K562 (cell line): ENCODE results near the gene RGS3. TPM values are rescaled to one million over a fixed set of nuclear protein-coding genes. Genes with fewer than 3 reads are reported as not detected.

Source experiments
- ATAC-seq: fragments of 200-7000 bp; cut with Tn5 transposase; 3 replicates; pipeline ENCODE4 v1.9.1; 2020; ENCODE audit warnings: moderate library complexity
- BruUV-seq: library from RNA; stranded (reverse); fragments of 400-500 nt; replicated peaks from 2 replicates; lab custom pipeline; 2021; lab: Mats Ljungman, UMichigan
- CTCF ChIA-PET: fragments of 300-600 bp; formaldehyde crosslinking; extraction: SDS; loops from one replicate; lab custom pipeline; 2021; ENCODE audit warnings: low intra/inter-chr PET ratio; lab: Yijun Ruan, JAX
- POLR2A ChIA-PET: fragments of 300-600, 350-650 bp; sonication (Branson Sonifier 250); formaldehyde crosslinking; extraction: SDS; loops from one replicate; lab custom pipeline; 2021; ENCODE audit warnings: antibody characterized with exemption, inconsistent platforms; lab: Yijun Ruan, JAX
- DNase-seq, 4 experiments: peaks; one replicate each; pipeline versions ENCODE4 v3.0.0 to v3.0.0-alpha.2; 2011 to 2018; ENCODE audit warnings: low spot score in 3 of 4, mixed read lengths in 3 of 4; ENCODE audit errors: extremely low read depth in 1 of 4
- FAIRE-seq: peaks from 2 replicates; lab custom pipeline; 2011; peaks lifted over from hg19 to GRCh38; lab: Jason Lieb, UNC
- H2AFZ ChIP-seq: 2 replicates; pipeline ENCODE4 v1.6.0; 2011; ENCODE audit warnings: low read depth, low read length, control low read depth, inconsistent platforms
- H3K27ac ChIP-seq: fragments of 200-600 bp; 3 replicates; pipeline ENCODE4 v1.8.0; 2011; ENCODE audit warnings: low read depth, mild to moderate bottlenecking, control low read depth, inconsistent platforms, low read length, moderate library complexity, mixed read lengths; ENCODE audit errors: extremely low read depth
- H3K27me3 ChIP-seq, 2 experiments: fragments of 300-600 bp in 1 of 2; 2 replicates in 1 of 2; 3 replicates in 1 of 2; pipeline versions ENCODE4 v1.6.0 to v1.8.0; 2011; ENCODE audit warnings: inconsistent platforms in 2 of 2, low read length in 2 of 2, mild to moderate bottlenecking in 1 of 2, mixed read lengths in 1 of 2, moderate library complexity in 1 of 2; ENCODE audit not compliant: control insufficient read depth in 2 of 2, insufficient read depth in 2 of 2
- H3K36me3 ChIP-seq: fragments of 300-600 bp; 3 replicates; pipeline ENCODE4 v1.8.0; 2011; ENCODE audit warnings: mild to moderate bottlenecking, low read length, inconsistent platforms; ENCODE audit not compliant: control insufficient read depth, insufficient read depth
- H3K4me1 ChIP-seq, 2 experiments: fragments of 200-600 bp in 1 of 2; replicated peaks in 1 of 2; 2 replicates in 1 of 2; 3 replicates in 1 of 2; pipeline versions ENCODE4 v1.5.1 to v1.8.0; 2011; ENCODE audit warnings: inconsistent platforms in 2 of 2, low read length in 2 of 2, mild to moderate bottlenecking in 1 of 2, mixed read lengths in 1 of 2, moderate library complexity in 1 of 2; ENCODE audit not compliant: control insufficient read depth in 2 of 2, insufficient read depth in 2 of 2
- H3K4me2 ChIP-seq: 2 replicates; pipeline ENCODE4 v1.6.1; 2011; ENCODE audit warnings: low read length, control low read depth, inconsistent platforms, mixed read lengths; ENCODE audit not compliant: insufficient read depth
- H3K4me3 ChIP-seq: fragments of 200-600 bp; sonication (generic), shearing (Covaris generic); 2 replicates; pipeline ENCODE4 v1.5.1; 2016; ENCODE audit warnings: control low read depth, inconsistent platforms
- H3K79me2 ChIP-seq: fragments of 200-600 bp; 3 replicates; pipeline ENCODE4 v1.8.0; 2011; ENCODE audit warnings: low read length, inconsistent platforms; ENCODE audit not compliant: control insufficient read depth, insufficient read depth
- H3K9ac ChIP-seq, 2 experiments: 2 replicates each; pipeline versions ENCODE4 v1.6.0 to v1.6.1; 2011; ENCODE audit warnings: low read depth in 2 of 2, low read length in 2 of 2, control low read depth in 1 of 2, inconsistent platforms in 1 of 2, mild to moderate bottlenecking in 1 of 2, mixed read lengths in 1 of 2; ENCODE audit not compliant: insufficient read depth in 1 of 2
- H3K9me1 ChIP-seq: one replicate; pipeline ENCODE4 v1.6.0; 2011; ENCODE audit warnings: inconsistent platforms, mild to moderate bottlenecking, low read length, moderate library complexity; ENCODE audit not compliant: control insufficient read depth, insufficient read depth
- H3K9me3 ChIP-seq: replicated peaks from 2 replicates; pipeline ENCODE4 v1.5.1; 2011; ENCODE audit warnings: low read depth, low read length, inconsistent platforms; ENCODE audit not compliant: control insufficient read depth, insufficient read depth
- H4K20me1 ChIP-seq: replicated peaks from 2 replicates; pipeline ENCODE4 v1.6.1; 2011; ENCODE audit warnings: low read length, inconsistent platforms, mixed read lengths; ENCODE audit not compliant: control insufficient read depth, insufficient read depth
- EZH2 ChIP-seq: IDR thresholded peaks from 2 replicates; pipeline ENCODE4 v1.6.1; 2012; ENCODE audit warnings: low read depth, mild to moderate bottlenecking, inconsistent platforms, low read length, borderline replicate concordance
- ZNF253 ChIP-seq: fragments of 250-450 bp; sonication (Bioruptor Pico); conservative IDR thresholded peaks from 2 replicates; pipeline ENCODE4 v1.6.1; 2021; ENCODE audit warnings: mild to moderate bottlenecking
- ZNF3 ChIP-seq: fragments of 250-450 bp; sonication (Bioruptor Pico); IDR thresholded peaks from 2 replicates; pipeline ENCODE4 v1.5.0; 2021; ENCODE audit warnings: mild to moderate bottlenecking, moderate library complexity
- ZNF76 ChIP-seq: fragments of 250-450 bp; sonication (Bioruptor Pico); IDR thresholded peaks from 2 replicates; pipeline ENCODE4 v1.4.0; 2020; ENCODE audit warnings: mild to moderate bottlenecking, moderate library complexity, borderline replicate concordance
- WGBS: fragments of 100-300 bp; shearing (Covaris generic); methylation state at CpG from one replicate; pipeline ENCODE4 v1.1.6; 2016; ENCODE audit warnings: low coverage, mixed read lengths; ENCODE audit not compliant: insufficient coverage; ENCODE audit errors: missing lambda C conversion rate; 5-methylcytosine and 5-hydroxymethylcytosine counted together
- in situ Hi-C: fragments of 300-500 bp; cut with MboI; formaldehyde crosslinking; loops from 4 replicates; pipeline ENCODE4 v1.15.0; 2018; ENCODE audit warnings: inconsistent platforms, mixed read lengths
- intact Hi-C: fragments of 100-400 bp; cut with micrococcal nuclease; formaldehyde crosslinking; loops from 2 replicates; pipeline ENCODE4 v1.14.2; 2022
- polyA plus RNA-seq, 8 experiments: library from polyadenylated mRNA; depleted of rRNA in 4 of 8; stranded (reverse) in 5 of 8; unstranded in 3 of 8; fragments of >200 nt; fragmentation: Nextera tagmentation in 2 of 8; fragmentation: Illumina TruSeq in 1 of 8; extraction: Ambion mirVana in 2 of 8; extraction: Trizol in 1 of 8; gene quantifications; 2 replicates each; pipeline versions ENCODE4 v1.2.1 to v1.2.3, GENCODE V29; 2011 to 2014; ENCODE audit warnings: inconsistent platforms in 1 of 8, missing spikeins in 1 of 8
- total RNA-seq, 7 experiments: library from RNA; depleted of rRNA in 6 of 7; stranded (reverse); fragments of >200 nt in 6 of 7; fragmentation: Illumina TruSeq in 2 of 7; extraction: Trizol in 2 of 7; gene quantifications; 2 replicates each; pipeline versions ENCODE4 v1.2.1 to v1.2.3, GENCODE V29; 2011 to 2021; ENCODE audit warnings: low replicate concordance in 1 of 7
- TF ChIP-seq, protein P1 (sequence below): fragments of 150-350 bp; IDR thresholded peaks from 2 replicates; pipeline ENCODE4 v1.6.1; 2014; ENCODE audit warnings: low read depth, mild to moderate bottlenecking, low read length, borderline replicate concordance

The RGS3 gene
- total and polyA plus RNA-seq, 9 of the 15 experiments (the other 6 are each of a cell fraction or from before 2014, with no cell fraction given): 0.08 to 2.9 (median 0.95) TPM

DNA sequence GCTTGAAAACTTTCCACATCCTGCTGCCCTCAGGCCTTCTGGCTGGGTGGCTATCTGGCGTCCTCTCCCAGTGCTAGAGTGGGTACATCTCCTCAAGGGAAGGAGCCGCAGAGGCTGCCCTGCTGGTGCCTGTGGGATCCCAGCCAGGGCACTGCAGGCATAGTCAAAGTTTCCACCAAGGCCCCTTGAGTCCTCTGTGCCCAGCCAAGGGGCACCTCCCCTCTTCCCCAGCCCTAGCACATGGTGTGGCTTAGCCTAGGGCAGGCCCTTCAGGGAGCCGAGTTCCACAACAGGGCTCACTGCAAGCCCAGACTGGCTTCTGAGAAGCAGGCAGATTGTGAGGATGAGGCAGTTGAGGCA lies 103.2 kb downstream of the RGS3 start:
- no peaks in the 10 kb centered on the region for H3K9me3 ChIP-seq
- H3K79me2 ChIP-seq: no peaks in the 10 kb centered on the region
- BruUV-seq: no TSS peak
- no peak overlapping the region for H2AFZ ChIP-seq
- H3K27me3 ChIP-seq: peaks cover 0 to 36% of the 10 kb centered on the region in 2 experiments; a peak in 3 of 5 replicates
- no peak overlapping the region for H3K27ac ChIP-seq
- in situ Hi-C loops (no loop called here), intact Hi-C loops (no loop called here)
- no peaks in the 10 kb centered on the region for H4K20me1 ChIP-seq
- FAIRE-seq (no peak), DNase-seq (no peak), ATAC-seq (no peak)
- no peaks in the 10 kb centered on the region for H3K36me3 ChIP-seq
- peaks cover 11 to 12% of the 10 kb centered on the region in 2 experiments for H3K4me1 ChIP-seq
- H3K9me1 ChIP-seq: no peaks in the 10 kb centered on the region
- CTCF ChIA-PET: no interaction called here
- no peak overlapping the region for H3K9ac ChIP-seq
- WGBS: 39% methylated on average over 3 of the region's 3 CpGs
- POLR2A ChIA-PET: interaction anchor here (1.7 to 2.2 kb wide), 2 partner anchors 12 to 111 kb away, joined by 8 read pairs; no protein-coding TSS in a partner anchor
- no peak for TF ChIP-seq ZNF76 (CRISPR knock-in tag)
- TF ChIP-seq EZH2: no peak
- no peak for TF ChIP-seq ZNF3 (CRISPR knock-in tag)
- no peak for TF ChIP-seq ZNF253 (CRISPR knock-in tag)
- TF ChIP-seq, protein P1, sequence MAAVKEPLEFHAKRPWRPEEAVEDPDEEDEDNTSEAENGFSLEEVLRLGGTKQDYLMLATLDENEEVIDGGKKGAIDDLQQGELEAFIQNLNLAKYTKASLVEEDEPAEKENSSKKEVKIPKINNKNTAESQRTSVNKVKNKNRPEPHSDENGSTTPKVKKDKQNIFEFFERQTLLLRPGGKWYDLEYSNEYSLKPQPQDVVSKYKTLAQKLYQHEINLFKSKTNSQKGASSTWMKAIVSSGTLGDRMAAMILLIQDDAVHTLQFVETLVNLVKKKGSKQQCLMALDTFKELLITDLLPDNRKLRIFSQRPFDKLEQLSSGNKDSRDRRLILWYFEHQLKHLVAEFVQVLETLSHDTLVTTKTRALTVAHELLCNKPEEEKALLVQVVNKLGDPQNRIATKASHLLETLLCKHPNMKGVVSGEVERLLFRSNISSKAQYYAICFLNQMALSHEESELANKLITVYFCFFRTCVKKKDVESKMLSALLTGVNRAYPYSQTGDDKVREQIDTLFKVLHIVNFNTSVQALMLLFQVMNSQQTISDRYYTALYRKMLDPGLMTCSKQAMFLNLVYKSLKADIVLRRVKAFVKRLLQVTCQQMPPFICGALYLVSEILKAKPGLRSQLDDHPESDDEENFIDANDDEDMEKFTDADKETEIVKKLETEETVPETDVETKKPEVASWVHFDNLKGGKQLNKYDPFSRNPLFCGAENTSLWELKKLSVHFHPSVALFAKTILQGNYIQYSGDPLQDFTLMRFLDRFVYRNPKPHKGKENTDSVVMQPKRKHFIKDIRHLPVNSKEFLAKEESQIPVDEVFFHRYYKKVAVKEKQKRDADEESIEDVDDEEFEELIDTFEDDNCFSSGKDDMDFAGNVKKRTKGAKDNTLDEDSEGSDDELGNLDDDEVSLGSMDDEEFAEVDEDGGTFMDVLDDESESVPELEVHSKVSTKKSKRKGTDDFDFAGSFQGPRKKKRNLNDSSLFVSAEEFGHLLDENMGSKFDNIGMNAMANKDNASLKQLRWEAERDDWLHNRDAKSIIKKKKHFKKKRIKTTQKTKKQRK: no peak
- H3K4me3 ChIP-seq: no peak overlapping the region
- peak overlapping the region; percentile 64; the same call in 1 of the 2 replicates for H3K4me2 ChIP-seq
